GM19452 (cell line): Measurements from ENCODE around the gene STAG1.
"Not testable (repeated sequence)": the region's sequence is repeated elsewhere in the genome, so short reads cannot be mapped to it uniquely, and the experiment has no call there.

Experiments
- ATAC-seq: cut with Tn5 transposase; IDR thresholded peaks from one replicate; pipeline ENCODE4 v1.9.1; 2021; ENCODE audit not compliant: unreplicated experiment

Gene STAG1

GRCh38 chr3:136749091-136749490, 3.1 kb downstream of the STAG1 start:
- ATAC-seq = no peak

GRCh38 chr3:136745916-136746315, 6.3 kb downstream of the STAG1 start:
- no peak for ATAC-seq

DNA sequence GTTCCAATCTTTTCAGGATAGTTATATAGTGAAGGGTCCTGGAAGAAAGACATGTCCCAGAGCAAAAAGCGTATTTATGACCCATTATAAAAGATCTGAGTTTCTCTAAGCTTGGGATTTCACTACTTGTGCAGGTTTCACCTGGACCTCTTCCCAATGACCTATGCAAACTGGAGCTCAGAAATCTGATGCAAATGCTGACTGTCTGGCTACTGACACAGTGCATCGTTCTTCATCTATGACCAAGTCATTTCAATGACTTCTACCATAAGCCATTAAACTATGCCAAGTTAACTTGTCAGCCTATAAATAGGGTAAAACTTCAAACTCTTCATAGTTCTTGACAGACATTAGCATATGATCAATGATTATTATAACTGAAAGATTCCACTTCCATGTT, 11.1 kb downstream of the STAG1 start:
- ATAC-seq = no peak

DNA sequence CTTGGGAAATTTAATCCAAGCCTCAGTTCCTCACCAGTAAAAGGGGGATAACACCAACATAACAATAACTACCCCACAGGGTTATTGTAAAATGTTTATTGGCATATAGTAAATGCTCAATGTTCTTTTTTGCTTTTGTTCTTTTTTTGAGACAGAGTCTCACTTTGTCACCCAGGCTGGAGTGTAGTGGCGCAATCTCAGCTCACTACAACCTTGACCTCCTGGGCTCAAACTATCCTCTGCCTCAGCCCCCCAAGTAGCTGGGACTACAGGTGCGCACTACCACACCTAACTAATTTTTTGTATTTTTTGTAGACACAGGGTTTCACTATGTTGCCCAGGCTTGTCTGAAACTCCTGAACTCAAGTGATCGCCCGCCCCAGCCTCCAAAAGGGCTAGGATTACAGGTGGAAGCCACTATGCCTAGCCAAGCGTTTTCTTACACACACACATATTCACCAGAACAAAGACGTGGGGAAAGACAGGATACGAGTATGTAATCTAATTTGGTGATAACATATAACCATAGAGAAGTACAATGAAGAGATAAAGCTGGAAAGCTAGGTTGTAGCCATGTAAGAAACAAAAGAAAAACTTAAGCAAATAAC, 11.7 kb downstream of the STAG1 start:
- ATAC-seq = no peak

GRCh38 chr3:136736950-136737349, 15.2 kb downstream of the STAG1 start:
- ATAC-seq = not testable (repeated sequence)

DNA sequence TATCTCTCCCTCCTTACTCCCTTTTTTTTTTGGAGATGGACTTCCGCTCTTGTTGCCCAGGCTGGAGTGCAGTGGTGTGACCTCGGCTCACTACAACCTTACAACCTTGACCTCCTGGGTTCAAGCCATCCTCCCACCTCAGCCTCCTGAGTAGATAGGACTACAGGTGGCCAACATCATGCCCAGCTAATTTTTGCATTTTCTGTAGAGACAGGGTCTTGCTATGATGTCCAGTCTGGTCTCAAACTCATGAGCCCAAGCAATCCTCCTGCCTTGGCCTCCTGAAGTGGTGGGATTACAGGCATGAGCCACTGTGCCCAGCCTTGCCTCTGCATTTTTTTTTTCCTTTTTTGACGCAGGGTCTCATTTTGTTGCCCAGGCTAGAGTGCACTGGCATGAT, 17.1 kb downstream of the STAG1 start:
- no peak for ATAC-seq

DNA sequence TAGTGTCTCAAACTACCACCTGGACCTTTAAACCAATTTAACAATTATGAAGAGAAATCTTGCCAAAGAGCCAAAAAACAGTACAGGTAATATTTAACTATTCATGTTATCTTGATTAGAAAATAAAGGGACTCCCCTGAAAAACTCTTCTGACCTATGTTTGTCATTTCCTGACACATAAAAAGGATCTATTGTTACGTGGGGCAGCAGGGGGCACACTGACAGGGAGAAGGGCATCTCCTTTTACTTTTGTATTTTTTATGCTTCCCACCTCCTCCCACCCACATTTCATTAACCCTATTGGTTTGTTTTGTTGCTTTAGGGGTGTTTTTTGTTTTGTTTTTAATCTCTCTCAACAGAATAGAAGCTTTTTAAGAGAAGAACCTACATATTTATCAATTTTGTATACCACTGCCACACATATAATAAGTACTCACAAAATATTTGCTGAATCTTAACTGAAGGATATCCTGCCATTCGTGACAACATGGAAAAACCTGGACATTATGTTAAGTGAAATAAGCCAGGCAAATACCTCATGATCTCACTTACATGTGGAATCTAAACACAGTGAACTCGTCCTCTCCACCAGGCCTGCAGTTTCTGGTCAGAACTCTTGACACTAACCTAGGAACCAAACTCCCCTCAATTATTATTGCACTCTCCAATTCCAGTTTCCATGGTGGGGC, 17.7 kb downstream of the STAG1 start:
- ATAC-seq = no peak

DNA sequence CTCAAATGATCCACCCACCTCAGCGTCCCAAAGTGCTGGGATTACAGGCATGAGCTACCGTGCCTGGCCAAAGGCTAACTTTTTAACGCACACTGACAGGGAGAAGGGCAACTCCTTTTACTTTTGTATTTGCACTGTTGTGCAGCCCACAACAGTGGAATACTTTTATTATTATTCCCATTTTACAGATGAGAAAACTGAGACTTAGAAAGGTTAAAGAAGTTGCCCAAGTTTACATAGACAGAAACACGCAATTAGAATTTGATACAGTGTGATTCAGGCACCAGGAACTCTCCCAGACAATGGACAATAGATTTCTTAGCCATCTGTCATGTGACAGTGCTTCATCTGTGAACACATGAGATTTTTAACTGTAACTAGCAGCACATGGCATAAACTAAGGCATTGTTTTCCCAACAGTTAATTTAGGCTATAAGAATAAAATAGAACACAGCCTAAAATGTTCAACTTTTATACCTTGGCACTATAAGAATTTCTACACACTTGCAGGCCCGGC, 18.8 kb downstream of the STAG1 start:
- ATAC-seq = no peak

- ATAC-seq = no peak
Measured at GRCh38 chr3:136731274-136731884, 20.8 kb downstream of the STAG1 start.

- no peak for ATAC-seq
Measured at GRCh38 chr3:136730595-136731273, 21.4 kb downstream of the STAG1 start.

DNA sequence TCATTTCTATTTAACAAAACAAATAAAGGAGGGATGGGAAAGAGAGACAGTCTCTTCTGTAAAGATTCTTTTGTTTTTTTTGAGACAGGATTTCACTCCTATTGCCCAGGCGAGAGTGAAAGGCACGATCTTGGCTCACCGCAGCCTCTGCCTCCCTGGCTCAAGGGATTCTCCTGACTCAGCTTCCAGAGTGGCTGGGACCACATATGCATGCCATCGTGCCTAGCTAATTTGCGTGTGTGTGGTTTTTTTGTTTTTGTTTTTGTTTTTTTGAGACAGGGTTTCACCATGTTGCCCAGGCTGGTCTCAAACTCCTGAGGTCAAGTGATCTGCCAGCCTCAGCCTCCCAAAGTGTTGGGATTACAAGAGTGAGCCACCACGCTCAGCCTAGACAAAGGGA, 23.3 kb downstream of the STAG1 start:
- ATAC-seq = peak; percentile 15

DNA sequence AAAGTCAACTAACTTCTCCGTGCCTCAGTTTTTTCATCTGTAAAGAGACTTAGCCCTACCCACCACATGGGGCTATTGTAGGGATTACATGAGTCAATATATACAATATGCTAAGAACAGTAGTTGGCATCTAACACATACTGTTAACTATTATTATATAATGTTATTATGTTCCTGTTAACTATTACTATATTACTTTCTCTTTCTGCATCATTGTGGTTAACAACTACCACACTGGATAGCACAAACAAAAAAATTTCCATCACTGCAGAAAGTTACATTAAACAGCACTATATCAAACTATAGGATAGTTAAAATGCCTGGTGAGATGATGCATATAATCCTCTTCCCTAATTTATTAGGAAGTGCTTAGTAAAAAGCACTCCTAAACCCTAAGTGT, 23.7 kb downstream of the STAG1 start:
- ATAC-seq = peak; percentile 64

DNA sequence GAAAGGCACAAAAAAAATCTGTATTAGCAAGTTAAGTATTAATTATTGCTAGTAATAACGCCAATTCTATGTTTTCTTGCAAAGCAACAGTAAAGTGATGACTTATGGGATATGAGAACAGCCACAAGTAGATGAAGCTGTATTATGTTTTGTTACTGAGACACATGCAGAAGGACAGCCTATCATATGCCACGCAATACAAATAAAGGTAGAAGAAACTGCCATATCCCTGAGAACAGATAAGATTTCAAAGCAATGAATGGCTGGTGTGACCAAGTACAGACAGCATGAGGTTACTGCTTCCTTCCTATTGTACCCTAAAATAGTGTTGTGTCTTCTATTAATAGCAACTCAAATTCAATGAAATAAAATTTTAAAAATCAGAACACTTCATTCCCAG, 26.7 kb downstream of the STAG1 start:
- no peak for ATAC-seq

DNA sequence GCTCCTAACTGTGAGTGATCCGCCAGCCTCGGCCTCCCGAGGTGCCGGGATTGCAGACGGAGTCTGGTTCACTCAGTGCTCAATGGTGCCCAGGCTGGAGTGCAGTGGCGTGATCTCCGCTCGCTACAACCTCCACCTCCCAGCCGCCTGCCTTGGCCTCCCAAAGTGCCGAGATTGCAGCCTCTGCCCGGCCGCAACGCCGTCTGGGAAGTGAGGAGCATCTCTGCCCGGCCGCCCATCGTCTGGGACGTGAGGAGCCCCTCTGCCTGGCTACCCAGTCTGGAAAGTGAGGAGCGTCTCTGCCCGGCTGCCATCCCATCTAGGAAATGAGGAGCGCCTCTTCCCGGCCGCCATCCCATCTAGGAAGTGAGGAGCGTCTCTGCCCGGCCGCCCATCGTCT, 29.3 kb downstream of the STAG1 start:
- ATAC-seq = not testable (repeated sequence)

GRCh38 chr3:136722399-136722798, 29.8 kb downstream of the STAG1 start:
- ATAC-seq = not testable (repeated sequence)

DNA sequence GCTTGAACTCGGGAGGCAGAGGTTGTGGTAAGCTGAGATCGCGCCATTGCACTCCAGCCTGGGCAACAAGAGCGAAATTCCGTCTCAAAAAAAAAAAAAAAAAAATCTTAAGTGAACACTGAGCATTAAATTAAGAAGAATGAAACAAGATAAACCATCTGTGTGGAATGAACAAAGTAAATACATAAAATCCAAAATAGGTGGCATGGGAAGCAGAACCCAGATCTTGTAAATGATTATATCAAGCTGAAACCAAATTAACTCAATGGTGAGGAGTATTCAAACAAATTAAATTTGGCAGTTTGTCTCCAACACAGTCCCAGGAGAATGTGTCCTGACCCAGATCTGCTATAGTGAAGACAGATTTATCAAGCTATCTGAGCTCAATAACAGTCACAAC, 32.1 kb downstream of the STAG1 start:
- no peak for ATAC-seq

DNA sequence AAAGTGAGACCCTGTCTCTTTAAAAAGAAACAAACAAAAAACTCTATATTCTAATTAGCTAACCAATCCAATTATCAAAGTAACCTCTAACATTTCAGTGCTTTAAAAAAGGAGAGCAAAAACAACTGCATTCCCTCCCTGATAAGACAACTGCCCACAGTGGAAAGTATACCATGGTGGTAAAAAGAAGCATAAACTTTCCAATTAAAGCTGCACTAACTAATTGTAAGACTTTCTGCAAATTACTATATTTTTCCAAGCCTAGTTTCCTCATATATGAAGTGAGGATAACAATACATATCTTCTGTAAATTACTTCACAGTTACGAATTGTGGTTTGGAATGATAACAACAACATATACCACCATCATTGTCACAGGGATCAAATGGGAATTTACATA, 35.5 kb downstream of the STAG1 start:
- no peak for ATAC-seq

DNA sequence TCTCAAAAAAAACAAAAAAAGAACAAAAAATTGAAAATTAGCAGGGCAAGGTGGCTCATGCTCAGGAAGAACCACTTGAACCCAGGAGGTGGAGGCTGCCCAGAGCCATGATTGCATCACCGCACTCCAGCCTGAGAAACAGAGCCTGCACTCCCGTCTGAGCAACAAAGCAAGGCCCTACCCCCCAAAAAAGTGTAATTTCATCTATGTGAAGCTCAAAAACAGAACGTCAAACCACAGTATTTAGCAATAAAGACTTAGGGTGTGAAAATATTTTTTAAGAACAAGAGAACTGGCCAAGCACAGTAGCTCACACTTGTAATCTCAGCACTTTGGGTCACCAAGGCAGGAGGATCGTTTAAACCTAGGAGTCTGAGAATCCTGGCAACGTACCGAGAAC, 38.2 kb downstream of the STAG1 start:
- ATAC-seq = no peak

DNA sequence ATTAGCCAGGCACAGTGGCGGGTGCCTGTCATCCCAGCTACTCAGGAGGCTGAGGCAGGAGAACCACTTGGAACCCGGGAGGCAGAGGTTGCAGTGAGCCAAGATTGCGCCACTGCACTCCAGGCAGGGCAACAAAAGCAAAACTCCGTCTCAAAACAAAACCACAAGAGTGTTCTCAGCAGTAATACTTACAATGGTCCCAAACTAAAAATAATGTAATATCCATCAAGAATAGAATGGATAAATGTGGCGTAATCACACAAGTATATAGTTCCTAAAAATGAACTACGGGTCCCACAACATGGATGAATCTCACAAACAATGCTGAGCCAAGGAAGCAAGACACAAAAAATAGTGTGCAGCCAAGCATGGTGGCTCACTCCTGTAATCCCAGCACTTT, 39.2 kb downstream of the STAG1 start:
- no peak for ATAC-seq

GRCh38 chr3:136711888-136712287, 40.3 kb downstream of the STAG1 start:
- not testable (repeated sequence) for ATAC-seq

GRCh38 chr3:136711277-136711676, 40.9 kb downstream of the STAG1 start:
- no peak for ATAC-seq

GRCh38 chr3:136709775-136710174, 42.4 kb downstream of the STAG1 start:
- ATAC-seq = not testable (repeated sequence)
